ENCODE data around the gene CADM1. TPM values are rescaled to one million over a fixed set of nuclear protein-coding genes. Genes with fewer than 3 reads are reported as not detected.

The CADM1 gene
- total RNA-seq, 1 donor from 2014 or later: 35.0 TPM

DNA sequence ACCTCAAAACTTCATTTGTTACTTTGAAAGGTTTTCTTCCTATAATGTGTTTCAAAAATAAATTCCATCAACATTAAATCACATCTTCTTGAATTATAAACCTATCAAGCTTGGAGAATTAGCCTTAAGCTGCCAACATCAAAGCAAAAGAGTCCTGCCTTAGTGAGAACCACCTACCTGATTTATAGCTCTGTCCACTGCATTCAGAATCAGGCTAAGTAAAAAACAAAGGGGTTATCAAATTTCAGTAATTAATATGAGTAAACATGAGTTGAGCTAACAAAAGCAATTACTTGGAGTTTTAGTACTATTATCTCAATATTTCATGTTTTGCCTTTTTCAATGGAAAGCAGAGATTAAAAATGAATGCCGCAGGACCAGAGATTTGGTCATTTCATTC lies 73.9 kb downstream of the CADM1 start:
- H3K9me3 ChIP-seq (ENCODE audit: control insufficient read depth in 3 of 3, low read length in 3 of 3): no peaks in the 10 kb centered on the region
- H3K27ac ChIP-seq (ENCODE audit: low read depth, low read length): no peak overlapping the region
- no peak overlapping the region for H3K9ac ChIP-seq (ENCODE audit: low read depth in 1 of 3, low read length in 3 of 3)
- peaks cover 0 to 6% (median 0%) of the 10 kb centered on the region in 3 donors for H3K4me1 ChIP-seq (ENCODE audit: control insufficient read depth in 3 of 3, insufficient read depth in 3 of 3, low read length in 3 of 3)
- no peak overlapping the region for H3K4me3 ChIP-seq (ENCODE audit: low read length in 3 of 3)
- H3K27me3 ChIP-seq (ENCODE audit: control insufficient read depth in 3 of 3, insufficient read depth in 3 of 3, low read length in 3 of 3): no peaks in the 10 kb centered on the region
- no peaks in the 10 kb centered on the region for H3K36me3 ChIP-seq (ENCODE audit: control insufficient read depth in 3 of 3, insufficient read depth in 3 of 3, low read length in 3 of 3)

DNA sequence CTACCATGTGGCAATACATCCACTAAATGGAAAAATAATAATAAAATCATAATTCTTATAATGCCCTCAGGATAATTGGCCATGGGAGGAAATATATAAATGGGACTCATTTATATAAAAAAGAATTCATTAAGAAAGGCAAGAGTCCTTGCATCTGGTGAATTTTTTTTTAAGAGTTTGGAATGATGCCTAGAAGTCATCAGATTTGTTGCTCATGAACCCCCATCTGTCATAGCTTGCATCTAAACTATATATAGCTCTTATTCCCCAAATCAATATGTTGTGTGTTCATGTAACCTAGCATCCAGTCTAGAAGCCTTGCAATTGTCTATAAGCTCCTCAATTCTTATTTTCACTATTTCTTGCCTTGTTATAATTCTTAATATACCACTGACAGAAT lies 75.9 kb downstream of the CADM1 start:
- Histone ChIP-seq H3K4me3 (ENCODE audit: low read length in 3 of 3) (no peak overlapping the region), H3K27ac (ENCODE audit: low read depth, low read length) (no peak overlapping the region), H3K9me3 (ENCODE audit: control insufficient read depth in 3 of 3, low read length in 3 of 3) (no peaks in the 10 kb centered on the region), H3K36me3 (ENCODE audit: control insufficient read depth in 3 of 3, insufficient read depth in 3 of 3, low read length in 3 of 3) (no peaks in the 10 kb centered on the region), H3K4me1 (ENCODE audit: control insufficient read depth in 3 of 3, insufficient read depth in 3 of 3, low read length in 3 of 3) (no peaks in the 10 kb centered on the region), H3K9ac (ENCODE audit: low read depth in 1 of 3, low read length in 3 of 3) (no peak overlapping the region), H3K27me3 (ENCODE audit: control insufficient read depth in 3 of 3, insufficient read depth in 3 of 3, low read length in 3 of 3) (no peaks in the 10 kb centered on the region)

DNA sequence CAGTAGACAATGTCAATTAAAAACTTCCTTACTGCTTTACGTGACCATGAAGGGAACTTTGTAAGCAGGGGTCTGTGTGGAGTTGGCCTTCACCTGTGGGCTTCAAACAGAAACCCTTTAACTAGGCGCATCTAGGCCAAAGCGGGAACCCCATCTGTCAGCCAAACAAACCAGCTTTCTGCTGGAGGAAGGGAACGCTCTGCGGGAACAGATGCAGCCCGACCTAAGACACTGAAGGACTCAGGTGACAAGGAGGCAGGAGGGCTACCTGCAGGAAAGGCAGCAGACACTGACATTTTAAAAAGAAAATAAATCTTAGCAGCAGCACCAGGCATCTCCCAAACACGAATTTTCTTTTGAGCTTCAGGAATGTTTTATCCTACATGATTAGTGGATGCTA lies 78.4 kb downstream of the CADM1 start:
- Histone ChIP-seq H3K9ac (ENCODE audit: low read depth in 1 of 3, low read length in 3 of 3) (no peak overlapping the region), H3K4me1 (ENCODE audit: control insufficient read depth in 3 of 3, insufficient read depth in 3 of 3, low read length in 3 of 3) (no peaks in the 10 kb centered on the region), H3K9me3 (ENCODE audit: control insufficient read depth in 3 of 3, low read length in 3 of 3) (no peaks in the 10 kb centered on the region)

DNA sequence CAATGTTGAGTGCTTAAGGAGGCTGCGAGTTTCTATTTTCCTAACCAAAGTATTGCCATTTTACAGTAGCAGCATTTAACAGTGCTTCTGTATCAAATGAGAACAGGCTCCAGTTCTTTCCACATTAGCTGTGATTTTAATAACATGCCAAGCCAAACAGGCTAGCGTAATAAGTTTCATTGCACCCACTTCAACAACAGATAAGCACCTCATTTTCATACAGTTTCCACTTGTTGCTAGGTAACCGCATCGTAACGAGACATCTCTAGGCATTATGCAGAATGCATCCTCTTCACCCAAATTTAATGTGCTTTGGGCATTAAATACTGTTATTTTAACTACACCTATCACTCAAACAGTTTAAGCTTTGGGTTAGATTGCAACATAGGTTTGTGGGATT lies 79.0 kb downstream of the CADM1 start:
- Histone ChIP-seq H3K4me3 (ENCODE audit: low read length in 3 of 3) (no peak overlapping the region), H3K9me3 (ENCODE audit: control insufficient read depth in 3 of 3, low read length in 3 of 3) (no peaks in the 10 kb centered on the region), H3K4me1 (ENCODE audit: control insufficient read depth in 3 of 3, insufficient read depth in 3 of 3, low read length in 3 of 3) (no peaks in the 10 kb centered on the region), H3K9ac (ENCODE audit: low read depth in 1 of 3, low read length in 3 of 3) (no peak overlapping the region), H3K27ac (ENCODE audit: low read depth, low read length) (no peak overlapping the region), H3K36me3 (ENCODE audit: control insufficient read depth in 3 of 3, insufficient read depth in 3 of 3, low read length in 3 of 3) (no peaks in the 10 kb centered on the region), H3K27me3 (ENCODE audit: control insufficient read depth in 3 of 3, insufficient read depth in 3 of 3, low read length in 3 of 3) (no peaks in the 10 kb centered on the region)

More for the DNA sequence above, 78.4 kb downstream of the CADM1 start:
- no peak overlapping the region for H3K27ac ChIP-seq (ENCODE audit: low read depth, low read length)
- no peak overlapping the region for H3K4me3 ChIP-seq (ENCODE audit: low read length in 3 of 3)
- no peaks in the 10 kb centered on the region for H3K36me3 ChIP-seq (ENCODE audit: control insufficient read depth in 3 of 3, insufficient read depth in 3 of 3, low read length in 3 of 3)
- no peaks in the 10 kb centered on the region for H3K27me3 ChIP-seq (ENCODE audit: control insufficient read depth in 3 of 3, insufficient read depth in 3 of 3, low read length in 3 of 3)

DNA sequence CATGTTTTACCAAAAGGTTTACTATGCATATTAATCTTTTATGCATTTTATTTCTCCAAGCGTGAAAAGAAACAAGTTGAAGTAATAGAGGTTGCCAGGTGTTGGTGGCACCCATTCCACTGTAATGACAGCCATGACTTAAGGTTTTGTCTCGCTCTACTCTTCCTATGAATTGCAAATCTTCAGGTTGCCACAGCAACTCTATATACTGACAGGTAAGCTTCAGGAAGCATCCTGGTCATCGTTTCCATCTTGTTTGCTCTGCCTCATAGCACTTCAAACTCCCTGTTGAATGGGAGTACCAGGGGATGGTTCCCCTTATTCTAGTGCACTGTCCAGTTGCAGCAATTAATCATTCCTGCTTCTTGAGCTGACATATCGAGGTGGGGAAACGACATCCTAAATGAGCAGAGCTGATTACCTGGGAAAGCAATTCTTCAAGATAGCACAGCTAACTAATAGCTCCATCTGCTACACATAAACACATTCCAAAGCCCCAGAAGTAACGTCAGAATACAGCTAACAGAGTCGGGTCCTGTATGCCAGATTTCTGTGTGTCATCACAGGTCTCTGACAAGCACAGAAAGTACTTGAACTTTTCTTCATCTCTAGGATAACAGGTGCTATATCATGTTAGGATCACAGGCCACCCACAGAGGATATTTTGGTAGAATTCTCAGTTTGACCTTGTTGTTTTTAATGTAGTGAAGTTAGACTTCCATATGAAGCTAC lies 80.3 kb downstream of the CADM1 start:
- Histone ChIP-seq H3K9ac (ENCODE audit: low read depth in 1 of 3, low read length in 3 of 3) (no peak overlapping the region), H3K4me3 (ENCODE audit: low read length in 3 of 3) (no peak overlapping the region), H3K27ac (ENCODE audit: low read depth, low read length) (no peak overlapping the region), H3K27me3 (ENCODE audit: control insufficient read depth in 3 of 3, insufficient read depth in 3 of 3, low read length in 3 of 3) (no peaks in the 10 kb centered on the region), H3K9me3 (ENCODE audit: control insufficient read depth in 3 of 3, low read length in 3 of 3) (no peaks in the 10 kb centered on the region), H3K4me1 (ENCODE audit: control insufficient read depth in 3 of 3, insufficient read depth in 3 of 3, low read length in 3 of 3) (no peaks in the 10 kb centered on the region), H3K36me3 (ENCODE audit: control insufficient read depth in 3 of 3, insufficient read depth in 3 of 3, low read length in 3 of 3) (no peaks in the 10 kb centered on the region)

DNA sequence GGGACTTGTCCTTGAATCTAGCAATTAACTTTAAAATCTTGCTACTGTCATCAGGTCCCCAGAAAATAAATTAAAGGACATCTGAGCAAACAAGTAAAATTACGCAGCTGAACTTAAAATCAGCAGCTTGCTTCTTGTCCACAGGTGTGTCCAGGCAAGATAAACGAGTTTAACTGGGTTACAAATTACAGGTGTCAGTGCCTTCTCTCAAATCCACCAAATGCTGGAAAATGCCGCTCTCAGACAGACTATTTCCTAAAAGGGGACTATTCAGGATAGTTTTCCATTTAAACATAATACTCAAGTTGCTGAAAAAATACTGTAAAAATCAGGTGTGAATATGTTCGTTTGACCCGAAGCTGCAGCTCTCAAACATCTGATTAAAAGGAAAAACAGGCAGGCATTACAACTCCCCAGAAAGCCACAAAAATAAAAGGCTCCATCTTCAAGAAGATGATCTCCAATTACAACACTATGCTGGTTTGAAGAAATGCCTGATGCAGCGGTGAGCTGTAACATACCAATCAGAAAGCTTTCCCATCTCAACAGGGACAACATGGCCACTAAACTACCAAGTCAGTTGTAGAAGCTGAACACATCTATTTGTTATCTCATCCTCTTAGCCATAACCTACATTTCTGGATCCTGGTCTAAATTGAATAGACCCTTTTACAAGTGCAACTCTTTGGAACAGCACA lies 82.1 kb downstream of the CADM1 start:
- no peaks in the 10 kb centered on the region for H3K4me1 ChIP-seq (ENCODE audit: control insufficient read depth in 3 of 3, insufficient read depth in 3 of 3, low read length in 3 of 3)
- no peak overlapping the region for H3K9ac ChIP-seq (ENCODE audit: low read depth in 1 of 3, low read length in 3 of 3)
- no peaks in the 10 kb centered on the region for H3K27me3 ChIP-seq (ENCODE audit: control insufficient read depth in 3 of 3, insufficient read depth in 3 of 3, low read length in 3 of 3)
- no peak overlapping the region for H3K4me3 ChIP-seq (ENCODE audit: low read length in 3 of 3)
- no peaks in the 10 kb centered on the region for H3K9me3 ChIP-seq (ENCODE audit: control insufficient read depth in 3 of 3, low read length in 3 of 3)
- H3K36me3 ChIP-seq (ENCODE audit: control insufficient read depth in 3 of 3, insufficient read depth in 3 of 3, low read length in 3 of 3): no peaks in the 10 kb centered on the region
- H3K27ac ChIP-seq (ENCODE audit: low read depth, low read length): no peak overlapping the region

DNA sequence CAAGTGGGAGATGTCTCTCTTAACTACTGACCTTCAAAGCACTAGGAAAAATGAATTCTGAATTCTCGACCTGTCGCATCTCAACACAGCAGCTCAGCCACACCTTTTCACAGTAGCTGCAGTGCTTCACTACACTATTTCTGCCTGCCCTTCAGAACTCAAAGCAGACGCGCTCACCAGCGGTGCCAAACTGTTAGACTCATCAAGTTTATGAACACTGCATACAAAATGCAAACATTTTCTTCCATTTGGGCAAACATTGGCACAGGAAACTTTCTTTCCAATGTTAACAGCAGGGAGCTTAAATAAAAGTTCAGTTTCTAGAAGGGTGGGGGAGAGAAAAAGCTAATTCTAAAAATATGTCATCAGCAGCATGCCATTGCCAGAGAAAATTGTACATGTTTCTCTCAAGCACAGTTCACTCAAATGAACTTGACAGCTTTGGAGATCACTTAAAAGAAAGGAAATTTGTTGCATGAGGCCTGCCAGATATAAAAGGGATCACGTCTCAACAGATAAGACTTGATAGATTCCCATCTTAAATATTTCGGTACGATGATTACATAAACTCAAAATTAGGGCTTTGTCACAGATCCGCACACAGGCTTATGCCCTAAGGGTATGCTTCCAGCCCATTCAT lies 82.7 kb downstream of the CADM1 start:
- Histone ChIP-seq H3K4me3 (ENCODE audit: low read length in 3 of 3) (no peak overlapping the region), H3K4me1 (ENCODE audit: control insufficient read depth in 3 of 3, insufficient read depth in 3 of 3, low read length in 3 of 3) (no peaks in the 10 kb centered on the region), H3K9me3 (ENCODE audit: control insufficient read depth in 3 of 3, low read length in 3 of 3) (no peaks in the 10 kb centered on the region), H3K9ac (ENCODE audit: low read depth in 1 of 3, low read length in 3 of 3) (no peak overlapping the region), H3K27me3 (ENCODE audit: control insufficient read depth in 3 of 3, insufficient read depth in 3 of 3, low read length in 3 of 3) (no peaks in the 10 kb centered on the region), H3K27ac (ENCODE audit: low read depth, low read length) (no peak overlapping the region), H3K36me3 (ENCODE audit: control insufficient read depth in 3 of 3, insufficient read depth in 3 of 3, low read length in 3 of 3) (no peaks in the 10 kb centered on the region)

DNA sequence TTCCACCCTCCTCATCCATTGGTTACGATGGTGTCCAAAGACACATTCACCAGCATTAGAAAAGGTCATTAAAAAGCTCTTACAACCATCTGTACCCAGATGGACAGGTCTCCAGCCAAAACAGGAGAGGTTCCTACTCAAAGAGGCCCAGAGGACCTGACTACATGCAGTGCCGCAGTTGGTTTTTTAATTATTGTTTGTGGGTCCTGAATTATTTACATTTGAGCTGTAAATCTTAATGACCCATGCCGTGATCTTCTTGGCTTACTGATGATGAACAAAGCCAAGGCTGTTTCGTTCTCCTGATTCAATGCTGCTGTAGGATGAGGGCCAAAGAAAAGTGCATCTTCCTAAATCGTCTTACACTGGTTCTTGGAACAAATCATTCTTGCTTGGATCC lies 83.7 kb downstream of the CADM1 start:
- Histone ChIP-seq H3K4me3 (ENCODE audit: low read length in 3 of 3) (no peak overlapping the region), H3K36me3 (ENCODE audit: control insufficient read depth in 3 of 3, insufficient read depth in 3 of 3, low read length in 3 of 3) (no peaks in the 10 kb centered on the region), H3K9me3 (ENCODE audit: control insufficient read depth in 3 of 3, low read length in 3 of 3) (no peaks in the 10 kb centered on the region), H3K4me1 (ENCODE audit: control insufficient read depth in 3 of 3, insufficient read depth in 3 of 3, low read length in 3 of 3) (no peaks in the 10 kb centered on the region), H3K27ac (ENCODE audit: low read depth, low read length) (no peak overlapping the region), H3K27me3 (ENCODE audit: control insufficient read depth in 3 of 3, insufficient read depth in 3 of 3, low read length in 3 of 3) (no peaks in the 10 kb centered on the region), H3K9ac (ENCODE audit: low read depth in 1 of 3, low read length in 3 of 3) (no peak overlapping the region)

DNA sequence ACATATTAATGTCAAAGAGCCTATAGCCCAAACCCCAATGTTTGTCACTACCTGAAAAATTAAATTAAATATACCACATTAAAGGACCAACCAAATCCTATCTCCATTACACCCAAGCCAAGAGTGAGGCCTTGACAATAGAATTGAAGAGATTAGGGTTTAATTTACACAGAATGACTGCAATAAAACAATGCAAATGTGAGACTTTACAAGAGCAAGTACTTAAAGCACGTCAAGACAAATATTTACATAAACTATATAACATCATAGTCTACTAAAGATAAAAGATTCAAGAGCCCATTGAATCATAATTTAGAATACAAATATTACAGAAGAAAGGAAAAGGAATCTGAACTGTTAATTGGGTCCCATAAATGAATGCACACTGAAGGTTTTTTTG lies 85.6 kb downstream of the CADM1 start:
- H3K9ac ChIP-seq (ENCODE audit: low read depth in 1 of 3, low read length in 3 of 3): no peak overlapping the region
- H3K27me3 ChIP-seq (ENCODE audit: control insufficient read depth in 3 of 3, insufficient read depth in 3 of 3, low read length in 3 of 3): no peaks in the 10 kb centered on the region
- H3K4me3 ChIP-seq (ENCODE audit: low read length in 3 of 3): no peak overlapping the region
- no peaks in the 10 kb centered on the region for H3K4me1 ChIP-seq (ENCODE audit: control insufficient read depth in 3 of 3, insufficient read depth in 3 of 3, low read length in 3 of 3)
- H3K36me3 ChIP-seq (ENCODE audit: control insufficient read depth in 3 of 3, insufficient read depth in 3 of 3, low read length in 3 of 3): no peaks in the 10 kb centered on the region
- no peak overlapping the region for H3K27ac ChIP-seq (ENCODE audit: low read depth, low read length)
- H3K9me3 ChIP-seq (ENCODE audit: control insufficient read depth in 3 of 3, low read length in 3 of 3): no peaks in the 10 kb centered on the region

DNA sequence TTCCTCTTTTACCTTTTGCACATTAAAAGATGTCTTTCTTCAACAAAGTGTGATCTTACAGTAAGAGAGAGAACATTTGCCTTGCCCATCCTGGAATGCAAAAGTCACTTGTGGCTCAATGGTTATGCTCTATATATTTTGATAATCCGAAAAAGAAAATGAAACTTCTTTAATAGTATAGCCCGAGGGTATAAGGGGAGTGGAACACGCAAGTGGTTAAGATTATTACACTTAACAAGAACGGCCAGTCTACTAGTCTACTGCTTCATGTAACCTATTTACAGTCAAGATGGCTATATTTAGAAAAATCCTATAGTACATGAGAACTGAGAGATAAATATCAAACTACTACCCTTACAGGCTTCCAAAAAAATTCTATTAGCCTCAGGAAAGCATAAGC lies 86.1 kb downstream of the CADM1 start:
- Histone ChIP-seq H3K4me3 (ENCODE audit: low read length in 3 of 3) (no peak overlapping the region), H3K27ac (ENCODE audit: low read depth, low read length) (no peak overlapping the region), H3K9ac (ENCODE audit: low read depth in 1 of 3, low read length in 3 of 3) (no peak overlapping the region), H3K9me3 (ENCODE audit: control insufficient read depth in 3 of 3, low read length in 3 of 3) (no peaks in the 10 kb centered on the region), H3K27me3 (ENCODE audit: control insufficient read depth in 3 of 3, insufficient read depth in 3 of 3, low read length in 3 of 3) (no peaks in the 10 kb centered on the region), H3K36me3 (ENCODE audit: control insufficient read depth in 3 of 3, insufficient read depth in 3 of 3, low read length in 3 of 3) (no peaks in the 10 kb centered on the region), H3K4me1 (ENCODE audit: control insufficient read depth in 3 of 3, insufficient read depth in 3 of 3, low read length in 3 of 3) (no peaks in the 10 kb centered on the region)
